Motor neuron (in vitro differentiated cells): ENCODE measurements around the gene MINAR2. TPM values are rescaled to one million over a fixed set of nuclear protein-coding genes. Genes with fewer than 3 reads are reported as not detected.

Experiments
- ATAC-seq, 8 experiments: fragments of 200-7000 bp; cut with Tn5 transposase; replicated peaks in 6 of 8; 2 replicates each; pipeline ENCODE4 v1.8.0; 2021; ENCODE audit warnings: mild to moderate bottlenecking in 8 of 8, moderate library complexity in 8 of 8
- H3K27ac ChIP-seq, 2 donors: fragments of 250-450 bp; sonication (Bioruptor Pico); 2 replicates each; pipeline ENCODE4 v1.9.0; 2021; ENCODE audit warnings: antibody characterized with exemption in 2 of 2, mild to moderate bottlenecking in 2 of 2, moderate library complexity in 1 of 2
- H3K4me1 ChIP-seq, 2 donors: fragments of 250-450 bp; sonication (Bioruptor Pico); replicated peaks in 1 of 2; 2 replicates each; pipeline ENCODE4 v1.6.1; 2021; ENCODE audit warnings: antibody characterized with exemption in 2 of 2, mild to moderate bottlenecking in 2 of 2, moderate library complexity in 1 of 2
- H3K4me3 ChIP-seq, 5 donors: fragments of 250-450 bp; sonication (Bioruptor Pico); 2 replicates each; pipeline ENCODE4 v1.9.0; 2021; ENCODE audit warnings: antibody characterized with exemption in 5 of 5, mild to moderate bottlenecking in 5 of 5, moderate library complexity in 4 of 5
- WGBS, 10 experiments: fragments of 450-650 bp; shearing (Covaris generic); methylation state at CpG; one replicate each; pipeline ENCODE4 v1.0.0; 2022; 5-methylcytosine and 5-hydroxymethylcytosine counted together
- in situ Hi-C, 9 experiments: fragments of 400-800 bp; cut with MboI; loops; one replicate each; pipeline ENCODE4 v1.15.0; 2021; ENCODE audit warnings: low sequenced_read_pairs in 9 of 9, low pct_unique_long_range_greater_than_20kb in 2 of 9; ENCODE audit not compliant: unreplicated experiment in 9 of 9
- total RNA-seq, 8 experiments: library from RNA; unstranded; fragments of 300-600 nt; gene quantifications; 2 replicates each; pipeline versions ENCODE4 v1.2.3 to v1.2.4, GENCODE V29; 2022

Gene MINAR2
- under 1 TPM in 5 of 8 experiments, not detected in 3; 0.09 to 0.46 (median 0.24) TPM for total RNA-seq

- in situ Hi-C loops: no loop called here
- H3K27ac ChIP-seq: peak within 1 kb of the TSS in 1 of 2 donors; percentile 60
- peaks cover 5 to 18% of the 10 kb centered on the region in 2 donors for H3K4me1 ChIP-seq
- no peak within 1 kb of the TSS for H3K4me3 ChIP-seq
- ATAC-seq: peak in 5 of 8 experiments; percentile 91 to 98 (median 96)
- WGBS, 10 experiments: 0 to 100% (median 60%) methylated on average over 1 to 13 of the region's 13 CpGs; no CpG with 5 or more reads in 1 of the 10 experiments
Measured at GRCh38 chr5:129747572-129748407, at the start of gene MINAR2. Gene MINAR2, plus strand, starts transcription at chr5:129748094. Its CDS starts 97 bp downstream, at chr5:129748191.

- Histone ChIP-seq H3K4me3 (no peak overlapping the region), H3K27ac (no peak overlapping the region), H3K4me1 (no peaks in the 10 kb centered on the region)
- no peak for ATAC-seq
- in situ Hi-C loops: no loop called here
Measured at GRCh38 chr5:129698661-129699060, 49.2 kb upstream of the MINAR2 start.

GRCh38 chr5:129716235-129716634, 31.7 kb upstream of the MINAR2 start:
- Histone ChIP-seq H3K4me3 (no peak overlapping the region), H3K27ac (no peak overlapping the region), H3K4me1 (no peaks in the 10 kb centered on the region)
- in situ Hi-C loops: no loop called here
- WGBS, 10 experiments: 0 to 100% (median 82%) methylated on average over 1 of the region's 1 CpG; no CpG with 5 or more reads in 2 of the 10 experiments
- no peak for ATAC-seq

GRCh38 chr5:129716651-129717050, 31.2 kb upstream of the MINAR2 start:
- Histone ChIP-seq H3K27ac (no peak overlapping the region), H3K4me3 (no peak overlapping the region), H3K4me1 (no peaks in the 10 kb centered on the region)
- WGBS, 10 experiments: 0 to 98% (median 76%) methylated on average over 2 to 5 of the region's 5 CpGs; no CpG with 5 or more reads in 1 of the 10 experiments
- in situ Hi-C loops: no loop called here
- ATAC-seq: no peak

- in situ Hi-C loops: no loop called here
- no peak for ATAC-seq
- Histone ChIP-seq H3K27ac (no peak overlapping the region), H3K4me3 (no peak overlapping the region), H3K4me1 (no peaks in the 10 kb centered on the region)
Measured at GRCh38 chr5:129717751-129718310, 30.1 kb upstream of the MINAR2 start.

- Histone ChIP-seq H3K4me1 (no peaks in the 10 kb centered on the region), H3K27ac (no peak overlapping the region), H3K4me3 (no peak overlapping the region)
- in situ Hi-C loops: no loop called here
- ATAC-seq: no peak
- 0 to 100% (median 80%) methylated on average over 1 of the region's 1 CpG; no CpG with 5 or more reads in 1 of the 10 experiments for WGBS, 10 experiments
Measured at GRCh38 chr5:129718471-129719090, 29.3 kb upstream of the MINAR2 start.

GRCh38 chr5:129724222-129724621, 23.7 kb upstream of the MINAR2 start:
- Histone ChIP-seq H3K27ac (no peak overlapping the region), H3K4me1 (no peaks in the 10 kb centered on the region), H3K4me3 (no peak overlapping the region)
- in situ Hi-C loops: no loop called here
- WGBS, 10 experiments: 0 to 30% (median 7%) methylated on average over 1 to 2 of the region's 2 CpGs
- ATAC-seq: no peak

GRCh38 chr5:129724647-129725046, 23.2 kb upstream of the MINAR2 start:
- no peak for ATAC-seq
- 5 to 100% (median 69%) methylated on average over 1 to 4 of the region's 4 CpGs for WGBS, 10 experiments
- Histone ChIP-seq H3K4me1 (no peaks in the 10 kb centered on the region), H3K4me3 (no peak overlapping the region), H3K27ac (no peak overlapping the region)
- in situ Hi-C loops: no loop called here

- in situ Hi-C loops: no loop called here
- Histone ChIP-seq H3K4me3 (no peak overlapping the region), H3K27ac (no peak overlapping the region), H3K4me1 (no peaks in the 10 kb centered on the region)
- WGBS, 10 experiments: 7 to 92% (median 53%) methylated on average over 1 to 2 of the region's 2 CpGs; no CpG with 5 or more reads in 4 of the 10 experiments
- no peak for ATAC-seq
Measured at GRCh38 chr5:129739773-129740172, 8.1 kb upstream of the MINAR2 start.

- no peak for ATAC-seq
- 0 to 91% (median 63%) methylated on average over 1 to 2 of the region's 2 CpGs; no CpG with 5 or more reads in 1 of the 10 experiments for WGBS, 10 experiments
Measured at GRCh38 chr5:129743541-129744187, 4.2 kb upstream of the MINAR2 start.

GRCh38 chr5:129745997-129746396, 1.9 kb upstream of the MINAR2 start:
- Histone ChIP-seq H3K4me3 (no peak overlapping the region), H3K4me1 (peaks cover 5 to 18% of the 10 kb centered on the region in 2 donors), H3K27ac (no peak overlapping the region)
- WGBS, 10 experiments: 0 to 100% (median 93%) methylated on average over 1 to 4 of the region's 4 CpGs; no CpG with 5 or more reads in 1 of the 10 experiments
- in situ Hi-C loops: no loop called here
- ATAC-seq: no peak

More at GRCh38 chr5:129743541-129744187, 4.2 kb upstream of the MINAR2 start:
- Histone ChIP-seq H3K27ac (no peak overlapping the region), H3K4me1 (peaks cover 5 to 11% of the 10 kb centered on the region in 2 donors), H3K4me3 (no peak overlapping the region)
- in situ Hi-C loops: no loop called here

GRCh38 chr5:129746876-129747275, 1.0 kb upstream of the MINAR2 start:
- in situ Hi-C loops: no loop called here
- Histone ChIP-seq H3K4me1 (peaks cover 5 to 18% of the 10 kb centered on the region in 2 donors), H3K4me3 (no peak overlapping the region), H3K27ac (no peak overlapping the region)
- WGBS, 10 experiments: 0 to 100% (median 30%) methylated on average over 1 to 2 of the region's 2 CpGs; no CpG with 5 or more reads in 3 of the 10 experiments
- no peak for ATAC-seq
